Skin of body (tissue), 2 donors: ENCODE measurements around the gene POLR2M. TPM values are rescaled to one million over a fixed set of nuclear protein-coding genes. Genes with fewer than 3 reads are reported as not detected.

Experiments
- DNase-seq: peaks from one replicate; lab custom pipeline; 2025; lab: John Stamatoyannopoulos, UW
- total RNA-seq: library from RNA; depleted of rRNA; stranded (reverse); fragments of >200 nt; gene quantifications from one replicate; pipeline ENCODE4 v1.2.3, GENCODE V29; 2014

The POLR2M gene
- total RNA-seq, 1 donor from 2014 or later: 273 TPM

DNA sequence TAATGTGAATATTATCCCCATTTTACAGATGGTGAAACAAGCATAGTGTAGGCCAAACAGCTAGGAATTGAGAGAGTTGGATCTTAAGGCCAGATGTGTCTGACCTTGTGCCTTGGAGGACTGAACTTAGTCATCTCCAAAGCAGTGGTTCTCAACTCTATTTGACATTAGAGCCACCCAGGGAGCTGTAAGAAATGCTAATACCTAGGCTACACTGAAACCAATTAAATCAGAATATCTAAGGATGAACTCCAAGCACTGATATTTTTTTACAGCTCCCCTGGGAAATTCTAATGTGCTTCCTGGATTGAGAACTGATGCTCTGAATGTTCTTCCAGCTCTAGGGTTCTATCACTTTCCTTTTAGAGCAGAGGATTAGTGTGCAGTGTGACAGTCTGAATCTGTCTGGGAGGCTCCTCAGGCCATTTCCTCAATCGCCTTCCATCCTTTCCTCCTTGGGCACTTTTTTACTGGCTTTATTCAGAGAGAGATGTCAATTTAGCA lies 32.3 kb downstream of the POLR2M start:
- no peak for DNase-seq

DNA sequence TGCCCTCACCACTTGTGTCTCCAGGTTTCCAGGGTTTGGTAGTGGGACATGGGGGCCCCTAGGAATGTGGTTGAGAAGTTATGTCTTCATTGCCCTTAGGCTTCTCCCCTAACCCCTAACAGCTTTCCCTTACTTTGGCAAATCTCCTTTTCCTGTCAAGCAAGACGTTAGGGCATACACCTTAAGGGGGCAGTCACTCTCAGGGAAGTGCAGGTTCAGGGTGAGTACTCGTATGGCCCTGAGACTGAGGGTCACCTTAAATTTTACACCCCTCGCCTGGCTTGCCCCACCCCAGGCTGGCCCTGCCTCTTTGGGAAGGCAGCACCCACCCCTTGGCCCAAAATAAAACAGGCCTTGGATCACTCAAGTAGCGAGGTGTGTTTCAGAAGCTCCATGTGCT lies 33.5 kb downstream of the POLR2M start:
- no peak for DNase-seq

DNA sequence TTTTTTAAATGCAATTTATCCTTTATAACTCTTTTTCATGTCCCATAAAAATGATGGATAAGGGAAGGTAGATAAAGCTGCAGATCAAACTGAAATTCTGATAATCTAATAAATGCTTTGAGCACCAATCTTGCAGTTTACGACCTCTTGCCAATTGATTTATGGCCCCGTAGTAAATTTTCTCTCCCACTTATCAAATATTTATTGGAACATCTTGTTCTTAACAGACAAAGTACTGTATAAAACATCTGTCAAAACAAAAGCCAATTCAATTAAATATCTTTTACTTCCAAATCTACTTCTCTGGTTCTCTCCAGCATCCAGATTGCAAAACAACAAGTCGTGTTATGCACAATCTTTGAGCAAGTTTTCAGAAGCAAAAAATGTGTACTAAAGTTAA lies 34.6 kb downstream of the POLR2M start:
- peak; percentile 16 for DNase-seq

DNA sequence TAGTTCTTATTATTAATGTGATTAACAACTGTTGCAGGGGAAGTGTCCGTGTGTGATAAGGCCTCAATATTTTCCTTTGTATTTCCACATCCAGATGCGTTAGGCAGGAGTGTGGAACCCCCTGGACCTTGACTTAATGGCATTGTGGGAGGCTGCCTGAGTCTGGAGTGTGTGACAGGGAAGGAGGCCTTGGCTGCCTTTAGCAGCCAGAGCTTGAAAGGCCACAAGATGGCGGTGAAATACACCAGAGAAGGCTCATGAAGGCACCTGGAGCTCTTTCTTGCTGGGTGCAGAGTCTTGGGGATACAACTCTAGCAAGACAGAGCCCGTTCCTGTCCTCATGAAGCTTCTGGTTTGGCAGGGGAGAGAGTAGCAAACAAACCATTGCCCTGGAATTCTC lies 36.9 kb downstream of the POLR2M start:
- DNase-seq: no peak

DNA sequence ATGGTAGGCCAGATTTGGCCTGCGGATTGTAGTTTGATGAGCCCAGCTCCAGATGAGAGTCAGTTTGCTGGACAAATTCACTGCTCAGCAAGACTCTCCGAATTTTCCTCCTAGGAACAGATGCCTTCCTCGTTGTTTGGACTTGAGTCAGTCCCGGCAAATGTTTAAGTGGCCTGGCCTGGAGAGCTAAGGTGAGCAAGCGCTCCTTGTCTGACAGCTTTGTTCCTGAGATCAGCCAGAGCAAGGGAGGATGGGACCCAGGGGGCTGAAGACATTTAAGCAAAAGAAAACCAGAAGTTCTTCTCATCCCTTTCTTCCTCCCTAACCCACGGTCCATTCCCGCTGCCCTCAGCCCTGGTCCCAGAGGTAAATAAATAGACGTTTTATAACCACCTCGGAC lies 40.3 kb downstream of the POLR2M start:
- no peak for DNase-seq

DNA sequence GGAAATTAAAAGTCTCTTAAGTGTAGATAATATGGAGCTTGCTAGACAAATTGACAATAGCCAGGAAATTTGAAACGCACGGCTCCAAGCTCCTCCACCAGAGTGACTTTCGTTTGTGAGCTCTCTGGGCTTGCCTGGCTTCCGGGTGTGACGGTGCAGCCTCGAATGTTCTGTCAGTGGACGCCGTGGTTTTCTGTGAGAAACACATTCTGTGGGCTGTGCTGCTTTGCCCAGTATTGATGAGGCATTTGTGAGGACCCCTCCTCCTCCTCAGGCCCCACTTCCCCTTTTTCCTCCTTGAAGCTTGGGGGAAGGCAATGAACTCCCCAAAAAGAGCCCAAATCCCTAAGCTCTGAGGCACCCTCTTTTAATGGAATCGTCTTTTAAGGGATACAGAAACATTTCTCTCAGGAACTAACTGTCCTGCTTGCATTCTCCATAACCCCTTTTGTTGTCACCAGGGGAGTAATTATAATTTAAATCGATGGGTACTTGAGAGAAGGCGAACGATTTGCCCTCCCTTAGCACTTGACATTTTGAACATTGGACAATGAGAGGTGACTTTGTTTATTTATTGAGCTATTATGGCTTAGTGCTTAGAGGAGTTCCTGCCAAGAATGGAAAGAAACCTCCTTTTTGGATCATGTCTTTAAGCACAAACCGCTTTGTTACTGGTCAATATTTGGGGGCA lies 40.8 kb downstream of the POLR2M start:
- no peak for DNase-seq

DNA sequence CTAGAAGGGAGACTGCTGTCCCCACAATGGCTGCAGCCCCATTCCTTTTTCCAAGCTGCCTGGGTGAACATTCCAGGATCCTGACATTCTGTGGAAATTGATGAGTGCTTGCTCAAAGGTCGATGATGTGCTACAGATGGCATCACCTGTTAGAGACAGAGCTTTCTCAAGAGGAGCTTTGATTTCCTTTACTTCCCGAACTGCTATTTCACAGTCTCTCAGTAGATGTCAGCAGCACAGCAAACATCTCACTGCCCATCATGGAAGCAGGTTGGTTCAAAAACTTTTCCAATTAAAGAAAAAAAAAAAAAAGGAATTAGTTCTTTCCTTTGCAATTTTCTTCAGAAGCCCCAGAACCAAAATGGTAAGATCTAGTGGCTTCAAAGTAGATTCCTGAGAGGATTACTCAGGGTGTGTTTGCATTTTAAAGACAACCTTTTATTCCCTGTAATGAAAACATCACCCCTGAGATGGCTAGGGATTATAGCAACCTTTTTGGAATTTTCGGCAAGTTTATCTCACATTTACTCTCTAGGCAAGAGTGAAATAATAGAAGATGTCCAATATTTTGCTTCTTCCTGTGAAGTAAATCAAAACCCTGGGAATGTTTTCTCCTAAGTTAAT lies 44.8 kb downstream of the POLR2M start:
- DNase-seq: peak; percentile 49

DNA sequence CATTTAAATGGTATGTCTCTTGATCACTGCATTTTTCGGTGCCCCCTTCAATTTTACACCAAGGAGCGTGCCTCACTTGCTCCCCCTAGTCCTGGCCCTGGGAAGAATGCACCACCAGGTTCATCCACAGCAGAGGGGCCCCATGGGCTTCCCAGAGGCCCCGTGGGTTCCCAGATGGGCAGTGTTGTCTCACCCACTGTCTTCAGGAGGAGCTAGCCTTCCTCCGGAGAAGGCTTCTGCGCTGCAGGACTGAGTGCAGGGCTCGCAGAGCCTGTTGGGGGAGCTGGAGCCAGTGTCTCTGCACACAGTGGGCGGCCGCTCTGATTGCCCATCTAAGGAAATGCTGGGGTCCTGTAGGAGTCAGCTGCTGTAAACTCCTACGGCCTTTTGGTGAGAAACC lies 45.9 kb downstream of the POLR2M start:
- DNase-seq: peak; percentile 8

DNA sequence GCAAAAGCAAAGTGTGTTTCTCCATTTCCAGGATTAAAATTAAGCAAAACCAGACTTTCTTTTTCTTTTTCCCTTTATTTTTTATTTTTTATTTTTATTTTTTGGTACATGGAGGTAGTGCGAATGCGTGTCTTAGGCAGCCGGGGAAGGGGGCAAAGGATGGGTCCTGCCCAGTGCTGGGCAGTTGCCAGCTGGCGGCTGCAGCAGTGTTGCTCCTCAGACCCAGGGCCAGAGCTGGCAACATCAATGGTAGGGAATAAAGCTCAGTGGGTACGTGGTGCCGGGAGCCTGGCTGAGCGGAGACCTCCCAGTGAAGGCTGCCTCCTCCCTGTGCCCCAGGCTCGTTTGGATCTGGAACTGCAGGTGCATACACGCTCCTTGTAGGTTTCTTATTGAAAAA lies 46.3 kb downstream of the POLR2M start:
- no peak for DNase-seq

DNA sequence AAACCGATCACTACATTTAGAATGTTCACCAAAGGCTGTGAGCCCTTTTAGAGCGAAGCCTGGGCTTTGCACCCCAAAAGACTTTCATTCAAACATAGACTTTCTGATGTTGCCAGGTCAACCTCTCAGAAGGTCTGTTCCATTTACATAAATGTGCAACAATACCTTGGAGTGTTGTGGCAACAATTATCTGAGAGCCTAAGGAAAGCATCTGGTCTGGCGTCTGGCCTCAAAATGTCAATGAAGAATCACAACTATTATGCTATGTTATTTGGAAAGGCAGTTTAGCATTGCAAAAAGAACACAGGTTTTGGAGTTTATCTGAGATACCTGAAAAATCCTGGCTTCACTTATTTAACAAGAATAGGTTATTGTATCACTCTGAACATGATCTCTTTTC lies 50.0 kb downstream of the POLR2M start:
- DNase-seq: no peak

DNA sequence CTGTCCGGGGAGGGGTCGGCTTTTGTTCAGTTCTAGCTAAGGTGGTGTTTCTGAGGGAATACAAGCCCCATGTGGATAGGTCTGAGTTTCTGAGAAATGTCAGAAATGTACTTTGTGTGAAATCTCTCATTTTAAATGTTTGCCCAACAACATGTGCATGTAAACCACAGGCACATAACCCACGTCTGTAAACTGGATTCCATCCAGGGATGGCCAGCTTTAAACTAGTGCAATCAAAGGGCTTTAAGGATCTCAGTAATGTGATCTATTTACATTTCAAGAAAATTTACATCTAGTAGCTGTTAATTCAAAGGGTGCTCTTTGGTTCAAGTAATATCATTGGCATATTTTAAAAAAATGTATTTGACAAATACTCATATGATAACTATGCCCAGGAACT lies 52.0 kb downstream of the POLR2M start:
- no peak for DNase-seq

DNA sequence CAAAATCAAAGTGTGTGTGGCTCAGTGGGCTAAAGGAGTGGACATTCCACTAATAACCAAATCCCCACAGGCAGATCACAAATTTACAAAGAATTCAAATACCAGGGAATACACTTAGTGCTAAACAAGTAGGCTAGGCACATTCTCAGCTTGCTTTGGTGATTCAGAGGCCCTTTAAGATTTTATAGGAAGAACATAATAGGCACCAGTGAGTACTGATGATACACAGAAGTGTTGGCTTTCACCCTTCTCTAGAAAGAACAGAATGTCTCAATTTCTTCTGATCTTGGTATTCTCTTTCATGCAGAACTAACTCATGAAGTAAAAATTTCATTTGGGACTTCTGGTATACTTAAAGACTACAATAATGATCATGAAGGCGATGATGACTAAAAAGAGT lies 55.0 kb downstream of the POLR2M start:
- DNase-seq: no peak

DNA sequence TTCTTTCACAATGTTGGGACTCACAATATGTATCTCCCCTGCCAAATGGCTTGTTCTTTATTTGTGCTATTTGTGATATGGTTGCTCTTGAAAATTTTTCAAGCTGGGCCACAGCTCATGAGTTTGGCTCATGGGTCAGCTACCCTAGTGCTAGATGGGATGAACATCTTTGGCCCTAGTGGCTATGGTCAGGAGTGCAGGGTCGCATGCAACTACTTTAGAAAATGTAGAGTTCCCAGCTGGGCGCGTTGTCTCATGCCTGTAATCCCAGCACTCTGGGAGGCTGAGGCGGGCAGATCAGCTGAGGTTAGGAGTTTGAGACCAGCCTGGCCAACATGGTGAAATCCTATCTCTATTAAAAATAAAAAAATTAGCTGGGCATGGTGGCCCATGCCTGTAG lies 55.8 kb downstream of the POLR2M start:
- DNase-seq: no peak

DNA sequence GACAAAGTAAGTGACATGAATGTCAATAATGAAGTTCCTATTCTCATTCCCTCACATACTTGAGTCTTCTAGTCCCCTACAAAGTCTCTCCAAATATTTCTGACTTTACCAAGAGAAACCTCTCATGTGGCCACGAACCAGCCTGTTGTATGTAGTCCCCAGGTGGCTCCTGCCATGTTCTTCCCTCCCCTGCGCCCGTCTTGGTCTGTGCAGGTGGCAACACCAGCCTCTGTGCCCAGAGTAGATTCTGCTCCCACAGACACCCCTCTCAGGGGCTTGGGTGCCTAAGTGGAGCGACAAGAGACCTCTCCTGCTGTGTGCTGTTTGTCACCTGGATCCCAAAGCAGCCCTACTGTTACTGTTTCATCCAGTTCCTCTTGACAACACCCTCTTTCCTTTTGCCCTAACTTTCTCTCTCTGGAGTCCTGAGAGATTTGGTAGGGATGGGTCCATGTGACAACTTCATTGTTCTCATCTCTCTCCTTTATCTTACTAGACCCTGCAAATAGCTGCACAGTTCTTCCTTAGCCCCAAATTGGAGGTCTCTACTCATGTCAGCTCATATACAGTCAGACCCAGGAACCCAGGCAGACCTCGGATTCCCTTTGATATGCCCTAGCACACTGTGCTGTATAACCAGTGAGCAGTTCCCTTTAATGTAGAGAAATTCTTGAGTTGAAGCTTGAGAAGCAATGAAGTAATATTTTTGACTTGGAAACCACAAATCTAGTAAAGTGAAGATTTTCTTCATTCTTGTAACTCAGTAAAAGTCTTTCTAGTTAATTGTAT lies 56.9 kb downstream of the POLR2M start:
- DNase-seq: no peak

Other genes with a start within 250 kb of the POLR2M start
- 8.3 TPM for gene MYZAP, start 114.8 kb upstream of the POLR2M start, total RNA-seq